ENCODE data around the gene FRMPD1. TPM values are rescaled to one million over a fixed set of nuclear protein-coding genes. Genes with fewer than 3 reads are reported as not detected.

Gene FRMPD1
- total and polyA plus RNA-seq, 2 of the 13 experiments (the other 11 are each of a cell fraction or from before 2014, with no cell fraction given), result not detected

GRCh38 chr9:37626708-37627292, 24.0 kb upstream of the FRMPD1 start:
- Histone ChIP-seq H3K27ac (ENCODE audit: extremely low read length, insufficient read depth, low read length) (no peak overlapping the region), H3K4me3 (replicated peaks in 1 of 3; ENCODE audit: insufficient read depth in 1 of 3, low read depth in 2 of 3, low read length in 3 of 3) (no peak overlapping the region), H4K20me1 (ENCODE audit: insufficient read depth, low read length) (no peaks in the 10 kb centered on the region), H2AFZ (ENCODE audit: low read length) (no peak overlapping the region), H3K79me2 (ENCODE audit: insufficient read depth, low read length) (no peaks in the 10 kb centered on the region), H3K27me3 (ENCODE audit: control insufficient read depth in 1 of 2, insufficient read depth in 2 of 2, low read length in 2 of 2) (peaks cover 0 to 23% of the 10 kb centered on the region in 2 experiments; a peak in 2 of 5 replicates), H3K4me1 (ENCODE audit: insufficient read depth, low read length) (no peaks in the 10 kb centered on the region), H3K36me3 (replicated peaks in 1 of 2; ENCODE audit: control insufficient read depth in 1 of 2, insufficient read depth in 2 of 2, low read length in 2 of 2) (no peaks in the 10 kb centered on the region), H3K9ac (ENCODE audit: insufficient read depth, low read depth, low read length) (no peak overlapping the region), H3K9me3 (ENCODE audit: low read length) (no peaks in the 10 kb centered on the region), H3K4me2 (ENCODE audit: low read depth, low read length) (no peak overlapping the region)
- no peak for FAIRE-seq
- TF ChIP-seq MAFK (conservative IDR thresholded peaks at IDR 0.05 in 1 of 2, IDR thresholded peaks at IDR 0.05 in 1 of 2; ENCODE audit: low read length in 2 of 2) (peak; percentile 93 to 98), GZF1 (CRISPR knock-in tag; IDR thresholded peaks at IDR 0.05) (no peak), SMC3 (IDR thresholded peaks at IDR 0.05; ENCODE audit: low read length) (no peak), MED1 (CRISPR knock-in tag; IDR thresholded peaks at IDR 0.05) (no peak), ZNF841 (CRISPR knock-in tag; IDR thresholded peaks at IDR 0.05; ENCODE audit: borderline replicate concordance) (no peak), MAFF (IDR thresholded peaks at IDR 0.05; ENCODE audit: low read depth, low read length) (peak; percentile 96), CBFB (CRISPR knock-in tag; IDR thresholded peaks at IDR 0.05) (no peak), ZNF75D (CRISPR knock-in tag; IDR thresholded peaks at IDR 0.05; ENCODE audit: borderline replicate concordance) (no peak)
- in situ Hi-C loops (cut with HindIII; ENCODE audit: extremely low pct_ligation_motif_present, low pct_unique_long_range_greater_than_20kb), result no loop called here
- no TSS peak for BruUV-seq (replicated peaks)
- POLR2A ChIA-PET, result no interaction called here
- WGBS (ENCODE audit: low lambda C conversion rate), result 3% methylated on average over 5 of the region's 5 CpGs
- intact Hi-C loops (cut with micrococcal nuclease; ENCODE audit: unreplicated experiment), result no loop called here
- no peak for DNase-seq (ENCODE audit: low spot score)
- ATAC-seq, result no peak
- CTCF ChIA-PET (ENCODE audit: low intra/inter-chr PET ratio, low total read pairs), result no interaction called here

GRCh38 chr9:37632479-37632878, 18.3 kb upstream of the FRMPD1 start:
- H3K4me1 ChIP-seq (ENCODE audit: insufficient read depth, low read length), result no peaks in the 10 kb centered on the region
- H3K9ac ChIP-seq (ENCODE audit: insufficient read depth, low read depth, low read length), result no peak overlapping the region
- in situ Hi-C loops (cut with HindIII; ENCODE audit: extremely low pct_ligation_motif_present, low pct_unique_long_range_greater_than_20kb) (no loop called here), intact Hi-C loops (cut with micrococcal nuclease; ENCODE audit: unreplicated experiment) (no loop called here)
- no peak overlapping the region for H3K27ac ChIP-seq (ENCODE audit: extremely low read length, insufficient read depth, low read length)
- ChIA-PET POLR2A (no interaction called here), CTCF (ENCODE audit: low intra/inter-chr PET ratio, low total read pairs) (no interaction called here)
- no peak overlapping the region for H2AFZ ChIP-seq (ENCODE audit: low read length)
- no TSS peak for BruUV-seq (replicated peaks)
- H3K79me2 ChIP-seq (ENCODE audit: insufficient read depth, low read length), result no peaks in the 10 kb centered on the region
- peaks cover 0 to 16% of the 10 kb centered on the region in 2 experiments; a peak in 1 of 5 replicates for H3K27me3 ChIP-seq (ENCODE audit: control insufficient read depth in 1 of 2, insufficient read depth in 2 of 2, low read length in 2 of 2)
- no peaks in the 10 kb centered on the region for H4K20me1 ChIP-seq (ENCODE audit: insufficient read depth, low read length)
- DNase-seq (ENCODE audit: low spot score) (no peak), ATAC-seq (no peak), FAIRE-seq (no peak)
- H3K36me3 ChIP-seq (replicated peaks in 1 of 2; ENCODE audit: control insufficient read depth in 1 of 2, insufficient read depth in 2 of 2, low read length in 2 of 2), result no peaks in the 10 kb centered on the region
- no peaks in the 10 kb centered on the region for H3K9me3 ChIP-seq (ENCODE audit: low read length)
- WGBS (ENCODE audit: low lambda C conversion rate), result 43% methylated on average over 4 of the region's 4 CpGs
- H3K4me3 ChIP-seq (replicated peaks in 1 of 3; ENCODE audit: insufficient read depth in 1 of 3, low read depth in 2 of 3, low read length in 3 of 3), result no peak overlapping the region
- no peak overlapping the region for H3K4me2 ChIP-seq (ENCODE audit: low read depth, low read length)
- TF ChIP-seq ZNF160 (CRISPR knock-in tag; IDR thresholded peaks at IDR 0.05) (no peak), GATAD2A (CRISPR knock-in tag; IDR thresholded peaks at IDR 0.05) (no peak), CSRNP1 (CRISPR knock-in tag; IDR thresholded peaks at IDR 0.05) (no peak), U2AF2 (IDR thresholded peaks at IDR 0.05; ENCODE audit: low read depth, low read length) (no peak), POGK (CRISPR knock-in tag; conservative IDR thresholded peaks at IDR 0.05) (no peak), FOXC1 (CRISPR knock-in tag; IDR thresholded peaks at IDR 0.05; ENCODE audit: borderline replicate concordance) (no peak), ZNF7 (CRISPR knock-in tag; IDR thresholded peaks at IDR 0.05) (no peak), WIZ (CRISPR knock-in tag; IDR thresholded peaks at IDR 0.05) (no peak), CREB1 (IDR thresholded peaks at IDR 0.05) (no peak), CREB1 (CRISPR knock-in tag; IDR thresholded peaks at IDR 0.05) (no peak), HOXA9 (CRISPR knock-in tag; IDR thresholded peaks at IDR 0.05; ENCODE audit: borderline replicate concordance) (no peak)

Measured in HepG2 (cell line).